Measurements from ENCODE around the gene STYXL1.
"Not testable (repeated sequence)": the region's sequence is repeated elsewhere in the genome, so short reads cannot be mapped to it uniquely, and the experiment has no call there.

The STYXL1 gene

GRCh38 chr7:76009672-76010600 is 37.9 kb downstream of the STYXL1 start:
- no peak for DNase-seq (ENCODE audit: low read depth)
- H3K4me3 ChIP-seq (ENCODE audit: control insufficient read depth, low read depth, low read length): no peak overlapping the region
- TF ChIP-seq CTCF (conservative IDR thresholded peaks at IDR 0.05; ENCODE audit: control insufficient read depth, insufficient read depth, low read depth, low read length): no peak

- no peak overlapping the region for H3K4me3 ChIP-seq (ENCODE audit: control insufficient read depth, low read depth, low read length)
- no peak for DNase-seq (ENCODE audit: low read depth)
- TF ChIP-seq CTCF (conservative IDR thresholded peaks at IDR 0.05; ENCODE audit: control insufficient read depth, insufficient read depth, low read depth, low read length): no peak
Observed at GRCh38 chr7:76008156-76008687, 39.6 kb downstream of the STYXL1 start.

GRCh38 chr7:76005004-76005403 is 42.8 kb downstream of the STYXL1 start:
- DNase-seq (ENCODE audit: low read depth): not testable (repeated sequence)

GRCh38 chr7:76003351-76003750 is 44.4 kb downstream of the STYXL1 start:
- no peak for TF ChIP-seq CTCF (conservative IDR thresholded peaks at IDR 0.05; ENCODE audit: control insufficient read depth, insufficient read depth, low read depth, low read length)
- no peak for DNase-seq (ENCODE audit: low read depth)
- H3K4me3 ChIP-seq (ENCODE audit: control insufficient read depth, low read depth, low read length): no peak overlapping the region

More at GRCh38 chr7:76005004-76005403, 42.8 kb downstream of the STYXL1 start:
- not testable (repeated sequence) for H3K4me3 ChIP-seq (ENCODE audit: control insufficient read depth, low read depth, low read length)

- DNase-seq (ENCODE audit: low read depth): no peak
- no peak overlapping the region for H3K4me3 ChIP-seq (ENCODE audit: control insufficient read depth, low read depth, low read length)
- TF ChIP-seq CTCF (conservative IDR thresholded peaks at IDR 0.05; ENCODE audit: control insufficient read depth, insufficient read depth, low read depth, low read length): no peak
Observed at GRCh38 chr7:76002822-76003221, 45.0 kb downstream of the STYXL1 start.

- H3K4me3 ChIP-seq (ENCODE audit: control insufficient read depth, low read depth, low read length): no peak overlapping the region
- TF ChIP-seq CTCF (conservative IDR thresholded peaks at IDR 0.05; ENCODE audit: control insufficient read depth, insufficient read depth, low read depth, low read length): no peak
- DNase-seq (ENCODE audit: low read depth): no peak
Observed at GRCh38 chr7:76002139-76002538, 45.7 kb downstream of the STYXL1 start.

- DNase-seq (ENCODE audit: low read depth): no peak
- TF ChIP-seq CTCF (conservative IDR thresholded peaks at IDR 0.05; ENCODE audit: control insufficient read depth, insufficient read depth, low read depth, low read length): no peak
- H3K4me3 ChIP-seq (ENCODE audit: control insufficient read depth, low read depth, low read length): no peak overlapping the region
Observed at GRCh38 chr7:76000566-76000965, 47.2 kb downstream of the STYXL1 start.

All from fibroblast of mammary gland (primary cell).